ENCODE data around the gene ZKSCAN8. TPM values are rescaled to one million over a fixed set of nuclear protein-coding genes. Genes with fewer than 3 reads are reported as not detected.
"Not testable (repeated sequence)": the region's sequence is repeated elsewhere in the genome, so short reads cannot be mapped to it uniquely, and the experiment has no call there.

The ZKSCAN8 gene
- total RNA-seq, 1 experiment from 2014 or later = 29.4 TPM

DNA sequence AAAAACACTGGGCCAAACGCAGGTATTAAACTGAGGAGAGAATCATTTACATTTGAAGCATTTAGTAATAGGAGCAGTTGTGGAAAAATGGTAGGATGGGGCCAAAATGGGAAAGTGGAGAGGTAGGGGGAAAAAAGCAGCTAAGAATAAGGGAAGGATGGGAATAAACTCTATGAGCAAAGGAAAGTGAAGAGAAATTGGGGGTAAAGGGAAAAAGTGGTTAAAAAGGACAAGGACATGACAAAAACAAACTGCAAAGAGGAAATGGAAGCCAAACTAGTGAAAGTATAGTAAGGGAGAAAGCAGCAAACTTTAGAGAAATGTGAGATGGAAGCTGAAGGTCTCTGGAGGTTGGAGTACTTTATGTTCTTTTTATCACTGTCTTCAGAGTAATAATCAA is 23.5 kb upstream of the ZKSCAN8 start:
- no peak for DNase-seq (ENCODE audit: low spot score)
- intact Hi-C loops (cut with micrococcal nuclease; ENCODE audit: unreplicated experiment) = no loop called here
- CTCF ChIA-PET = no interaction called here
- Histone ChIP-seq H3K9me3 (ENCODE audit: low read depth, low read length, poor library complexity, severe bottlenecking) (no peaks in the 10 kb centered on the region), H3K4me1 (ENCODE audit: insufficient read depth, low read length, poor library complexity, severe bottlenecking) (no peaks in the 10 kb centered on the region), H3K27me3 (replicated peaks; ENCODE audit: insufficient read depth, low read depth, low read length, poor library complexity) (no peaks in the 10 kb centered on the region), H3K27ac (ENCODE audit: low read depth, low read length, poor library complexity, severe bottlenecking) (no peak overlapping the region), H3K4me3 (ENCODE audit: low read depth, low read length, poor library complexity, severe bottlenecking) (no peak overlapping the region), H3K36me3 (ENCODE audit: insufficient read depth, low read length, poor library complexity, severe bottlenecking) (peaks cover 44% of the 10 kb centered on the region)
- POLR2A ChIA-PET (ENCODE audit: low non-redundant PET) = no interaction called here
- no TSS peak for BruUV-seq (replicated peaks)
- TF ChIP-seq EZH2 (IDR thresholded peaks at IDR 0.05; ENCODE audit: borderline replicate concordance, low read depth, low read length, poor library complexity, severe bottlenecking) = no peak
- TF ChIP-seq, protein P1, sequence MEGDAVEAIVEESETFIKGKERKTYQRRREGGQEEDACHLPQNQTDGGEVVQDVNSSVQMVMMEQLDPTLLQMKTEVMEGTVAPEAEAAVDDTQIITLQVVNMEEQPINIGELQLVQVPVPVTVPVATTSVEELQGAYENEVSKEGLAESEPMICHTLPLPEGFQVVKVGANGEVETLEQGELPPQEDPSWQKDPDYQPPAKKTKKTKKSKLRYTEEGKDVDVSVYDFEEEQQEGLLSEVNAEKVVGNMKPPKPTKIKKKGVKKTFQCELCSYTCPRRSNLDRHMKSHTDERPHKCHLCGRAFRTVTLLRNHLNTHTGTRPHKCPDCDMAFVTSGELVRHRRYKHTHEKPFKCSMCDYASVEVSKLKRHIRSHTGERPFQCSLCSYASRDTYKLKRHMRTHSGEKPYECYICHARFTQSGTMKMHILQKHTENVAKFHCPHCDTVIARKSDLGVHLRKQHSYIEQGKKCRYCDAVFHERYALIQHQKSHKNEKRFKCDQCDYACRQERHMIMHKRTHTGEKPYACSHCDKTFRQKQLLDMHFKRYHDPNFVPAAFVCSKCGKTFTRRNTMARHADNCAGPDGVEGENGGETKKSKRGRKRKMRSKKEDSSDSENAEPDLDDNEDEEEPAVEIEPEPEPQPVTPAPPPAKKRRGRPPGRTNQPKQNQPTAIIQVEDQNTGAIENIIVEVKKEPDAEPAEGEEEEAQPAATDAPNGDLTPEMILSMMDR (conservative IDR thresholded peaks at IDR 0.05; ENCODE audit: low read depth, low read length) = no peak

DNA sequence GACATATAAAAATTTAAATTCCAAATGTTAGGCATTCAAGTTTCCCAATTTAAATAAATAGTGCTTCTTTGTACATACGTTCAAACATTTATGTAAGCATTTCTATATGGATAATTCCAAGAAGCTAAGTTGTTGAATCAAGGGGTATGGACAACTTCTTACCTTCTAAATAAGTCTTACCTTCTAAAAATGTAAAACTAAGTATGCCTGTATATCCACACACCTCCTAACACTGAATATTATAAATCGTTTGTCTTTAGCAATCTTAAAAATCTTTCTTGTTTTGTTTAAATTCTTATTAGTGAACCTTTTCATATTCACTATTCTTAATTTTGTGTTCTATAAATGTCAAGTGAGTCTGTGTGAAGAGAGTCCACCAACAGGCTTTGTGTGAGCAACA is 19.8 kb upstream of the ZKSCAN8 start:
- TF ChIP-seq EZH2 (IDR thresholded peaks at IDR 0.05; ENCODE audit: borderline replicate concordance, low read depth, low read length, poor library complexity, severe bottlenecking) = no peak
- TF ChIP-seq, protein P1 (conservative IDR thresholded peaks at IDR 0.05; ENCODE audit: low read depth, low read length) = no peak
- CTCF ChIA-PET = no interaction called here
- Histone ChIP-seq H3K4me1 (ENCODE audit: insufficient read depth, low read length, poor library complexity, severe bottlenecking) (peaks cover 4% of the 10 kb centered on the region), H3K27me3 (replicated peaks; ENCODE audit: insufficient read depth, low read depth, low read length, poor library complexity) (no peaks in the 10 kb centered on the region), H3K36me3 (ENCODE audit: insufficient read depth, low read length, poor library complexity, severe bottlenecking) (peaks cover 28% of the 10 kb centered on the region), H3K9me3 (ENCODE audit: low read depth, low read length, poor library complexity, severe bottlenecking) (no peaks in the 10 kb centered on the region), H3K4me3 (ENCODE audit: low read depth, low read length, poor library complexity, severe bottlenecking) (no peak overlapping the region), H3K27ac (ENCODE audit: low read depth, low read length, poor library complexity, severe bottlenecking) (no peak overlapping the region)
- intact Hi-C loops (cut with micrococcal nuclease; ENCODE audit: unreplicated experiment) = no loop called here
- POLR2A ChIA-PET (ENCODE audit: low non-redundant PET) = no interaction called here
- no TSS peak for BruUV-seq (replicated peaks)
- DNase-seq (ENCODE audit: low spot score) = no peak

DNA sequence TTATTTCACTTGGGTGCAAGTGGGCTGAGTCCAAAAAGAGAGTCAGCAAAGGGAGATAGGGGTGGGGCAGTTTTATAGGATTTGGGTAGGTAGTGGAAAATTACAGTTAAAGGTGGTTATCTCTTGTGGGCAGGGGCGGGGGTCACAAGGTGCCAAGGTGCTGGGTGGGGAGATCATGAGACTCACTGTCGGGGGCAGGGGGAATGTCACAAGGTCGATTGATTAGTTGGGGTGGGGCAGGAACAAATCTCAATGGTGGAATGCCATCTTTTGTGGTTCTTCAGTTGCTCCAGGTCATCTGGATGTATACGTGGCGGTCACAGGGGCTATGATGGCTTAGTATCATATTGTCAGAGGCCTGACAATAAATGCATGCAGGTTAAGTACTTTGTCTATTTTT is 19.4 kb upstream of the ZKSCAN8 start:
- peaks cover 28% of the 10 kb centered on the region for H3K36me3 ChIP-seq (ENCODE audit: insufficient read depth, low read length, poor library complexity, severe bottlenecking)
- H3K9me3 ChIP-seq (ENCODE audit: low read depth, low read length, poor library complexity, severe bottlenecking); CTCF ChIA-PET; POLR2A ChIA-PET (ENCODE audit: low non-redundant PET); H3K4me3 ChIP-seq (ENCODE audit: low read depth, low read length, poor library complexity, severe bottlenecking); H3K27me3 ChIP-seq (replicated peaks; ENCODE audit: insufficient read depth, low read depth, low read length, poor library complexity); H3K27ac ChIP-seq (ENCODE audit: low read depth, low read length, poor library complexity, severe bottlenecking); H3K4me1 ChIP-seq (ENCODE audit: insufficient read depth, low read length, poor library complexity, severe bottlenecking); BruUV-seq (replicated peaks); DNase-seq (ENCODE audit: low spot score); intact Hi-C loops (cut with micrococcal nuclease; ENCODE audit: unreplicated experiment): not testable (repeated sequence)

DNA sequence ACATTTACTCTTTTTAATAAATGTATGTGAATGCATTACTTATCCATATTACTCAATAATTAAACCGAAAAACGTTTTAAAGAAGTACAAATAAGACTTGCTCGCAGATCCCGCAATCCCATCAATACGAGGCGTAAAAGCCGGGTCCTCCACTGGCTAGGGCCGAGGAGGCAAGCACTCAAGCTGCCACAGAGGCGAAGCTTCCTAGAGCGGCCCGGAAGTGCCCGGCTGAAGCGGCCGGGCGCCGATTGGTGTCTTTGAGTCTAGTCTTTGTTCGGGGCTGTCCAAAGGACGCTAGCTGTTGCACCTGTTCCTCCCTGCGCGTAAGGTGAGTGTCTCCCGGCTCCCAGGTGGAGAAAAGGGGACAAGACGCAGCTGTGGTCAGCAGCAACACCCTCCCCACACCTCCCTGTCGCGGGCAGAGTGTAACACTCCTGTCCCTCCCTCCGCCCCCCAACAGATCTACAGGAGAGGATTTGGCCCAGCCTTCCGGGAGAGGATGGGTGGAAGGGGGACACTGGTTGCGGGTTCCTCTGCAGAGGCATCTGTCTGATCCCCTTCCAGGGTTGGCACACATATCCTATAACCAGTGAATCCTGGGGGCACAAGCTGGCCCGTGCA is 17.2 kb upstream of the ZKSCAN8 start, which contains the start of gene ZSCAN16:
Gene ZSCAN16, plus strand, starts transcription at position 260 of the 621 bp plus-strand sequence. CDS start 835 bp downstream, outside the sequence.
- ChIA-PET POLR2A (ENCODE audit: low non-redundant PET) (interaction anchor here (0.7 kb wide), 1 partner anchor 234 kb away, joined by 4 read pairs; no protein-coding TSS in a partner anchor), CTCF (interaction anchor here (0.5 to 0.6 kb wide), 2 partner anchors 14 to 904 kb away, joined by 3 to 4 read pairs; no protein-coding TSS in a partner anchor)
- Histone ChIP-seq H3K36me3 (ENCODE audit: insufficient read depth, low read length, poor library complexity, severe bottlenecking) (peaks cover 40% of the 10 kb centered on the region), H3K4me1 (ENCODE audit: insufficient read depth, low read length, poor library complexity, severe bottlenecking) (peaks cover 4% of the 10 kb centered on the region), H3K9me3 (ENCODE audit: low read depth, low read length, poor library complexity, severe bottlenecking) (no peaks in the 10 kb centered on the region), H3K4me3 (ENCODE audit: low read depth, low read length, poor library complexity, severe bottlenecking) (peak within 1 kb of the TSS; percentile 69), H3K27me3 (replicated peaks; ENCODE audit: insufficient read depth, low read depth, low read length, poor library complexity) (no peaks in the 10 kb centered on the region), H3K27ac (ENCODE audit: low read depth, low read length, poor library complexity, severe bottlenecking) (peak within 1 kb of the TSS; percentile 73)
- peak; percentile 92 for DNase-seq (ENCODE audit: low spot score)
- TF ChIP-seq EZH2 (IDR thresholded peaks at IDR 0.05; ENCODE audit: borderline replicate concordance, low read depth, low read length, poor library complexity, severe bottlenecking) = no peak
- TF ChIP-seq, protein P1 (conservative IDR thresholded peaks at IDR 0.05; ENCODE audit: low read depth, low read length) = no peak
- BruUV-seq (replicated peaks) = no TSS peak
- intact Hi-C loops (cut with micrococcal nuclease; ENCODE audit: unreplicated experiment) = no loop called here
